ENCODE data around the gene SYT1.

The SYT1 gene

DNA sequence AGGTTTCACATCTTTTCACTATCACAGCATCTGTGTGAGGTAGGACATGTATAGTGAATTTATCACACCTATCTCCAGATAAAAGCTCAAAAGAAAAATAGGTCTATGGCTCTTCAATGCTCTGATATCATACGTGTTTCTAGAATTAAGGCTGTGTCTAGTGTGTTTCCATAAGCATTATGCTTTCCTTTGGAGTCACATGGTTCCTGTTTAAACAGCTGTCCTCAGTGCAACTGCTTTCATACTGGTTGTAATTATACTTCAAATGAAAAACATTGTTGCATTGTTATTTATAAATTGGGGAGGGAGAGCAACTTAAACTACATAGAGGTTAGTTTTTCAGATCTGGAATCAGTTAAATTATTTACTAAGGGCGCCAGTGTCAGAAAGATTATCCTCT is 151.6 kb downstream of the SYT1 start:
- no peak for TF ChIP-seq CTCF (IDR thresholded peaks at IDR 0.05; ENCODE audit: insufficient read depth, low read depth, low read length, missing control alignments)
- no peak for DNase-seq (ENCODE audit: low read depth)
- no peak overlapping the region for H3K4me3 ChIP-seq (ENCODE audit: low read length)

DNA sequence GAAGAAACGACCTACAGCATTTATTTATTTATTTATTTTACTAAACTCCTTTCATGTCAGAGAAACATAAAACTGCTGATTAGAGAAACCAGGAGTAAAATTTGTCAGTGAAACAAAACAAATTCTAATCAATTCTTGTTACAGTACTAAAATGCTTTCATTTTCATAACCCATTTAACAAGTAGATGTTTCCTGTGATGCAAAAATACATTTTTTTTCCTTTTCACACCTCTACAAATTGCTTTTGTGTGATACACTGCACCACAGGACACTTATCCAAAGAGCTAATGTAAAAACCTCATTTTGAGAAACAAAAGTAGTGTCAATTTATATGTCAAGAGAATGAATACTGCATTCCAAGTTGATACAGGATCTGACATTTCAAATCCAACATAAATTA is 155.1 kb downstream of the SYT1 start:
- DNase-seq (ENCODE audit: low read depth) = no peak
- no peak overlapping the region for H3K4me3 ChIP-seq (ENCODE audit: low read length)
- TF ChIP-seq CTCF (IDR thresholded peaks at IDR 0.05; ENCODE audit: insufficient read depth, low read depth, low read length, missing control alignments) = no peak

DNA sequence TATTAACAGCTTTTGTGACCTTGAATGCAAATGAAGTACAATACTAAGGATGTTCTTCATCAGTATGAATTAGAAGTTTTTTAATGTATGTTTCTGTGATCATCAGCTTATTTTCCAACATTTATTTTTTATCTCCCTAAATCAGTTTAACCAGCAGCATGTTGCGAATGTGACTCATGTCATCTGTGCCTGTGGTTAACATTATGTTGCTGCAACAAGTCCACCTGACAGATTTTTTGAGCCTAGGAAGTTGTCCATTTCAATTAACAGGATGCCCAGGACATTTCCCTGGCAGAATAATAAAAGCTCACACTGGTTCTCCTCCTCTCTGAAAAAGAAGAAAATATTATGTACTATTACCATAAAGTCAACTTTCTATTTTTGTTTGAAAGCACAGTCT is 155.5 kb downstream of the SYT1 start:
- DNase-seq (ENCODE audit: low read depth) = peak; percentile 30
- no peak overlapping the region for H3K4me3 ChIP-seq (ENCODE audit: low read length)
- TF ChIP-seq CTCF (IDR thresholded peaks at IDR 0.05; ENCODE audit: insufficient read depth, low read depth, low read length, missing control alignments) = no peak

DNA sequence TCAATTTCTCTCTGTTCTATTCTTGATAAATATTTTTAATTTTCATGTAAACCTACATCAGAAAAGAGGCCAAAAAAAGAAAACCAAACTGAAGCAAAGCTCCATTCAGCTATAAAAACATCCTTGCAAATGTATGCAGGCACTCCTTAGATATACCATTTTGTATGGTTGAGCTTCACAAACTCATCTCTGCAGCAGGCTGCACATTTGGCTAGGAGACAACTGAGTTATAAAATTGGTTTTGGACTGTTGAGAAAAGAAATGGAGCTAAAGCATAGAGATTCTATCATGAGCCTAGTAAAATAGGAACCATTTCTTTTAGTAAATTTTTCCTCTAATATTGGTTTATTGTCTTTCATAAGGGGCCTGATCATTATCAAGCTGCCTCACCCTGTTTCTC is 156.4 kb downstream of the SYT1 start:
- DNase-seq (ENCODE audit: low read depth) = no peak
- H3K4me3 ChIP-seq (ENCODE audit: low read length) = no peak overlapping the region
- no peak for TF ChIP-seq CTCF (IDR thresholded peaks at IDR 0.05; ENCODE audit: insufficient read depth, low read depth, low read length, missing control alignments)

DNA sequence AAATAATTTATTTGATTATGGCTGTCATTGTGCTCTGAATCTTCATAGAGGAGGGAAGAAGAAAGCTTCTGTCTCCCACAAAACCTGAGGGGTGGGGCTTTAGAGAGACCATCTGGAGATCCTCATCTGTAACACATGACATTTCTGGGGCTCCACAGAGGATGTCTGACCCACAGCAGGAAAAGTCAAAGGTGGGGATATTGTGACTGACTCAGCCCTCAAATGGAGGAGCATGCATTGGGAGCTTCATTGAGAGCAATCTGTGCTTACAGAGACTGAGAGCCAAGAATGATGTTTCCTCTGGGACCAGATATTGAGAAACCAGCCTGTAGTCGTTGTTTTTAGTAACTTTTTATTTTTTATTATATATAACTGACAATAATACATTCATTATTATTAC is 158.7 kb downstream of the SYT1 start:
- no peak for TF ChIP-seq CTCF (IDR thresholded peaks at IDR 0.05; ENCODE audit: insufficient read depth, low read depth, low read length, missing control alignments)

DNA sequence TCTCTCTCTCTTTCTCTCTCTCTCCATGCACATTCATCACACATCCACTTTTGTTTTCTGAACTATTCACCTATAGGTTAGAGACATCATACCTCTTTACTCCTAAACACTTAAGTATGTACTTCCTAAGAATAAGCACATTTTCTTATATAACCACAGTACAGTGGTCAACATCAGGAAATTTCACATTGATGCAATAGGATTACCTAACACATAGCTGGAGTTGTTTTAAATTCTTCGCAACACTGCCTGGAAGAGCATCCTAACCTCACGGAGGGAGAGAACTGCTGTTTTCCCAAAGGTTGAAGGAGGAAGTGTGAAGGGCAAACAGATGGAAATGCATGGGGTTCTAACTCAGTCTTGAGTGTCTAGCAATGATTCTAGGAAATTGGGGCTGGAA is 159.2 kb downstream of the SYT1 start:
- no peak for DNase-seq (ENCODE audit: low read depth)

More for the DNA sequence above, 158.7 kb downstream of the SYT1 start:
- no peak for DNase-seq (ENCODE audit: low read depth)
- no peak overlapping the region for H3K4me3 ChIP-seq (ENCODE audit: low read length)

More for the DNA sequence above, 159.2 kb downstream of the SYT1 start:
- H3K4me3 ChIP-seq (ENCODE audit: low read length) = no peak overlapping the region
- TF ChIP-seq CTCF (IDR thresholded peaks at IDR 0.05; ENCODE audit: insufficient read depth, low read depth, low read length, missing control alignments) = no peak
